A673 (cell line): ENCODE measurements around the gene VAV3. TPM values are rescaled to one million over a fixed set of nuclear protein-coding genes. Genes with fewer than 3 reads are reported as not detected.

Experiments
- BruUV-seq: library from RNA; stranded (reverse); fragments of 400-500 nt; replicated peaks from 2 replicates; lab custom pipeline; 2021; lab: Mats Ljungman, UMichigan
- CTCF ChIA-PET: fragments of 300-600 bp; sonication (Branson Sonifier 250); formaldehyde crosslinking; loops from one replicate; lab custom pipeline; 2022; ENCODE audit warnings: antibody characterized with exemption; lab: Charles Lee
- POLR2A ChIA-PET: fragments of 300-600 bp; sonication (Branson Sonifier 250); formaldehyde crosslinking; loops from one replicate; lab custom pipeline; 2022; ENCODE audit warnings: antibody characterized with exemption; ENCODE audit not compliant: low non-redundant PET; lab: Charles Lee
- DNase-seq: peaks from one replicate; pipeline ENCODE4 v3.0.0-alpha.2; 2015; ENCODE audit warnings: low spot score
- H3K27ac ChIP-seq: fragments of 200-600 bp; sonication (generic); 2 replicates; pipeline ENCODE4 v1.5.1; 2016; ENCODE audit warnings: mixed run types, low read depth, mild to moderate bottlenecking, mixed read lengths, antibody characterized with exemption, low read length; ENCODE audit not compliant: poor library complexity, severe bottlenecking
- H3K27me3 ChIP-seq: fragments of 200-600 bp; sonication (generic); replicated peaks from 2 replicates; pipeline ENCODE4 v1.6.1; 2017; ENCODE audit warnings: mixed run types, low read depth, mild to moderate bottlenecking, mixed read lengths, antibody characterized with exemption, low read length; ENCODE audit not compliant: insufficient read depth, poor library complexity
- H3K36me3 ChIP-seq: fragments of 200-600 bp; sonication (generic); 2 replicates; pipeline ENCODE4 v1.6.1; 2016; ENCODE audit warnings: mixed run types, mild to moderate bottlenecking, mixed read lengths, antibody characterized with exemption, low read length; ENCODE audit not compliant: insufficient read depth, poor library complexity, severe bottlenecking
- H3K4me1 ChIP-seq: fragments of 200-600 bp; sonication (generic); 2 replicates; pipeline ENCODE4 v1.6.1; 2017; ENCODE audit warnings: mixed run types, mild to moderate bottlenecking, mixed read lengths, antibody characterized with exemption, low read length; ENCODE audit not compliant: insufficient read depth, poor library complexity, severe bottlenecking
- H3K4me3 ChIP-seq: fragments of 200-600 bp; sonication (generic); 2 replicates; pipeline ENCODE4 v1.5.1; 2016; ENCODE audit warnings: low read depth, mixed run types, mild to moderate bottlenecking, mixed read lengths, low read length; ENCODE audit not compliant: poor library complexity, severe bottlenecking
- H3K9me3 ChIP-seq: fragments of 200-600 bp; sonication (generic); 2 replicates; pipeline ENCODE4 v1.6.1; 2016; ENCODE audit warnings: mixed run types, low read depth, mild to moderate bottlenecking, mixed read lengths, antibody characterized with exemption, low read length; ENCODE audit not compliant: poor library complexity, severe bottlenecking
- CTCF ChIP-seq: fragments of 300-800, 200-600 bp; sonication (generic); conservative IDR thresholded peaks from 2 replicates; pipeline ENCODE4 v1.5.1; 2017; ENCODE audit warnings: low read depth, mild to moderate bottlenecking, antibody characterized with exemption, low read length, moderate library complexity, mixed read lengths
- EZH2 ChIP-seq: fragments of 200-600 bp; sonication (generic); IDR thresholded peaks from 2 replicates; pipeline ENCODE4 v1.6.1; 2017; ENCODE audit warnings: borderline replicate concordance, low read depth, mild to moderate bottlenecking, mixed read lengths, antibody characterized with exemption, low read length; ENCODE audit not compliant: poor library complexity, severe bottlenecking
- intact Hi-C: fragments of 100-400 bp; cut with micrococcal nuclease; formaldehyde crosslinking; loops from one replicate; pipeline ENCODE4 v1.10.0; 2022; ENCODE audit not compliant: unreplicated experiment
- total RNA-seq: library from RNA; stranded (reverse); gene quantifications from 2 replicates; pipeline ENCODE4 v1.2.3, GENCODE V29; 2021

VAV3 gene
- total RNA-seq, 1 experiment from 2014 or later: 0.30 TPM

GRCh38 chr1:107617921-107618320 is 347.1 kb downstream of the VAV3 start:
- H3K36me3 ChIP-seq: no peaks in the 10 kb centered on the region
- no peaks in the 10 kb centered on the region for H3K9me3 ChIP-seq
- no peak overlapping the region for H3K27ac ChIP-seq
- no peak overlapping the region for H3K4me3 ChIP-seq
- ChIA-PET POLR2A (no interaction called here), CTCF (no interaction called here)
- intact Hi-C loops: no loop called here
- no TSS peak for BruUV-seq
- no peak for DNase-seq
- TF ChIP-seq EZH2 (no peak), CTCF (no peak)
- H3K27me3 ChIP-seq: no peaks in the 10 kb centered on the region
- no peaks in the 10 kb centered on the region for H3K4me1 ChIP-seq

GRCh38 chr1:107617456-107617855 is 347.5 kb downstream of the VAV3 start:
- no peaks in the 10 kb centered on the region for H3K9me3 ChIP-seq
- TF ChIP-seq EZH2 (no peak), CTCF (no peak)
- no peaks in the 10 kb centered on the region for H3K4me1 ChIP-seq
- no peak overlapping the region for H3K27ac ChIP-seq
- no peak for DNase-seq
- ChIA-PET CTCF (no interaction called here), POLR2A (no interaction called here)
- intact Hi-C loops: no loop called here
- no TSS peak for BruUV-seq
- no peaks in the 10 kb centered on the region for H3K27me3 ChIP-seq
- H3K36me3 ChIP-seq: no peaks in the 10 kb centered on the region
- H3K4me3 ChIP-seq: no peak overlapping the region

DNA sequence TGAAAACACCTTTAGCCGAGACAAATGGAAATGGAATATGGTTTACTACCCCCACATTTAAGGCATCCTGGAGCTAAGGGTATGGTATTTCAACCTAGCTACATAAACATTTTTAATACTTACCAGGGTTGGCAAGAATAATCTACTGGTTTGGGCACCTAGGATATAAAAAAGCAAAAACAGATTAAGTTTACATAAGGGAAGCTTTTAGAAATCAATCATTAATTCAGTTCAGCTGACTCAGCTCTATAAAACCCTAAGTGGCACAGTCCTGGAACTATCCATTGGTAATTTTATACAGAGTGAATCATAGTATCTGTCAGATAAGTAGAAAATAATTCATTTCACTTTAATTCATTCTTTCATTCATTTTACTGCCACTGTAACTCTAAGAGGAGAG is 355.2 kb downstream of the VAV3 start:
- H3K36me3 ChIP-seq: no peaks in the 10 kb centered on the region
- peak; percentile 11 for DNase-seq
- H3K9me3 ChIP-seq: no peaks in the 10 kb centered on the region
- intact Hi-C loops: no loop called here
- POLR2A ChIA-PET: no interaction called here
- no peak overlapping the region for H3K4me3 ChIP-seq
- H3K27me3 ChIP-seq: no peaks in the 10 kb centered on the region
- no peak overlapping the region for H3K27ac ChIP-seq
- TF ChIP-seq EZH2 (no peak), CTCF (no peak)
- CTCF ChIA-PET: interaction anchor here (0.9 kb wide), 1 partner anchor 39 kb away, joined by 4 read pairs; no protein-coding TSS in a partner anchor
- no TSS peak for BruUV-seq
- no peaks in the 10 kb centered on the region for H3K4me1 ChIP-seq
